Adrenal gland (tissue), 5 donors: Measurements from ENCODE around the gene PLEKHA5.

ENCODE experiments used
- CTCF ChIP-seq, 6 experiments: fragments of 450-650 bp in 4 of 6; fragments of 200-600 bp in 2 of 6; sonication (generic) in 1 of 6; IDR thresholded peaks; 1 replicate in 5 of 6; 2 replicates in 1 of 6; pipeline versions ENCODE4 v1.5.1 to v1.8.0; 2016 to 2021; ENCODE audit warnings: antibody characterized with exemption in 6 of 6, mild to moderate bottlenecking in 2 of 6, moderate library complexity in 1 of 6
- POLR2A ChIP-seq, 2 donors: fragments of 450-650 bp; IDR thresholded peaks; one replicate each; pipeline ENCODE4 v1.6.1; 2017; ENCODE audit warnings: antibody characterized with exemption in 2 of 2, mild to moderate bottlenecking in 2 of 2, moderate library complexity in 1 of 2
- donor health status: DM: no; HTN: no; CAD: no.

DNA sequence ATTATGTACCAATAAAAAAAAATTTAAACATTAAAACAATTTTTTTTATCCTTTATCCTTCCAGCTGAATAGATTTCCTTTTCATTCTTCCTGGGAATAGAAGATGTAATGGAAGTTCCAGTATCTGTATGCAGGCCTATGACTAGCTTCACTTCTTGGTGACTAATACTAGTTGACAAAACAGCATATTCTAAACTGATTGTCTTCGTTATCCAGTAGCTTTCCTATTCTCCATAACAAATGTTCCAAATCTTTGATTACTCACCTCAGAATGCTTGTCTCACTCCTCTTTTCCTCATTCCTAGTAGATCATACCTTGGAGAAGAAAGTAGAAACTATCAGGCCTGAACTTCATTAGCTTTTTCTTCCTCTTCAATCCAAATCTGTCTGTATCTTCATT is 70.7 kb downstream of the PLEKHA5 start:
- TF ChIP-seq CTCF (IDR thresholded peaks at IDR 0.05), result no peak
- TF ChIP-seq POLR2A (IDR thresholded peaks at IDR 0.05), result no peak
